NCI-H446 (cell line): ENCODE measurements around the gene WNT4.

Experiments
- DNase-seq, 2 experiments: peaks; one replicate each; lab custom pipeline; 2025; lab: John Stamatoyannopoulos, UW

Gene WNT4

GRCh38 chr1:22074803-22075202, 68.1 kb downstream of the WNT4 start:
- DNase-seq = no peak

- DNase-seq = no peak
These were observed 71.4 kb downstream of the WNT4 start for GRCh38 chr1:22071511-22071910.
